Astrocyte of the spinal cord (primary cell): ENCODE measurements around the gene TFAM.

Experiments
- DNase-seq: peaks from one replicate; pipeline ENCODE4 v3.0.0; 2011; ENCODE audit warnings: low read depth, low spot score
- H3K4me3 ChIP-seq: 2 replicates; pipeline ENCODE4 v1.5.1; 2011; ENCODE audit warnings: low read depth, mild to moderate bottlenecking, low read length, moderate library complexity
- in situ Hi-C: cut with HindIII; loops from 2 replicates; pipeline ENCODE4 v1.10.0; 2017; ENCODE audit warnings: low sequenced_read_pairs
- TF ChIP-seq, protein P1 (sequence below): IDR thresholded peaks from 2 replicates; pipeline ENCODE4 v1.5.1; 2012; ENCODE audit warnings: low read depth, mild to moderate bottlenecking, low read length, inconsistent platforms

Gene TFAM

GRCh38 chr10:58448121-58448935 is 63.1 kb downstream of the TFAM start:
- TF ChIP-seq, protein P1, sequence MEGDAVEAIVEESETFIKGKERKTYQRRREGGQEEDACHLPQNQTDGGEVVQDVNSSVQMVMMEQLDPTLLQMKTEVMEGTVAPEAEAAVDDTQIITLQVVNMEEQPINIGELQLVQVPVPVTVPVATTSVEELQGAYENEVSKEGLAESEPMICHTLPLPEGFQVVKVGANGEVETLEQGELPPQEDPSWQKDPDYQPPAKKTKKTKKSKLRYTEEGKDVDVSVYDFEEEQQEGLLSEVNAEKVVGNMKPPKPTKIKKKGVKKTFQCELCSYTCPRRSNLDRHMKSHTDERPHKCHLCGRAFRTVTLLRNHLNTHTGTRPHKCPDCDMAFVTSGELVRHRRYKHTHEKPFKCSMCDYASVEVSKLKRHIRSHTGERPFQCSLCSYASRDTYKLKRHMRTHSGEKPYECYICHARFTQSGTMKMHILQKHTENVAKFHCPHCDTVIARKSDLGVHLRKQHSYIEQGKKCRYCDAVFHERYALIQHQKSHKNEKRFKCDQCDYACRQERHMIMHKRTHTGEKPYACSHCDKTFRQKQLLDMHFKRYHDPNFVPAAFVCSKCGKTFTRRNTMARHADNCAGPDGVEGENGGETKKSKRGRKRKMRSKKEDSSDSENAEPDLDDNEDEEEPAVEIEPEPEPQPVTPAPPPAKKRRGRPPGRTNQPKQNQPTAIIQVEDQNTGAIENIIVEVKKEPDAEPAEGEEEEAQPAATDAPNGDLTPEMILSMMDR: no peak
- no peak for DNase-seq
- in situ Hi-C loops: no loop called here

More at GRCh38 chr10:58448121-58448935, 63.1 kb downstream of the TFAM start:
- no peak overlapping the region for H3K4me3 ChIP-seq
